Duodenal mucosa (tissue), 2 donors: ENCODE data around the gene PDE8A.

Experiments
- H3K27ac ChIP-seq: one replicate; pipeline ENCODE4 v1.7.0; 2013; ENCODE audit warnings: low read depth, low read length
- H3K27me3 ChIP-seq, 2 donors: one replicate each; pipeline ENCODE4 v1.7.0; 2013; ENCODE audit warnings: low read length in 2 of 2, control low read depth in 1 of 2; ENCODE audit not compliant: insufficient read depth in 2 of 2, control insufficient read depth in 1 of 2
- H3K36me3 ChIP-seq, 2 donors: one replicate each; pipeline ENCODE4 v1.7.0; 2013; ENCODE audit warnings: low read length in 2 of 2, control low read depth in 1 of 2; ENCODE audit not compliant: insufficient read depth in 2 of 2, control insufficient read depth in 1 of 2
- H3K4me1 ChIP-seq, 2 donors: one replicate each; pipeline ENCODE4 v1.7.0; 2013; ENCODE audit warnings: low read length in 2 of 2, control low read depth in 1 of 2; ENCODE audit not compliant: insufficient read depth in 2 of 2, control insufficient read depth in 1 of 2
- H3K4me3 ChIP-seq, 2 donors: one replicate each; pipeline ENCODE4 v1.7.0; 2013; ENCODE audit warnings: low read length in 2 of 2, low read depth in 1 of 2
- H3K9ac ChIP-seq, 2 donors: one replicate each; pipeline ENCODE4 v1.7.0; 2013; ENCODE audit warnings: low read length in 2 of 2, low read depth in 1 of 2
- H3K9me3 ChIP-seq, 2 donors: one replicate each; pipeline ENCODE4 v1.7.0; 2013; ENCODE audit warnings: low read length in 2 of 2, control low read depth in 1 of 2; ENCODE audit not compliant: control insufficient read depth in 1 of 2

Gene PDE8A

GRCh38 chr15:85021409-85021808, 39.8 kb downstream of the PDE8A start:
- Histone ChIP-seq H3K27me3 (no peaks in the 10 kb centered on the region), H3K9ac (no peak overlapping the region), H3K4me1 (peaks cover 26 to 40% of the 10 kb centered on the region in 2 donors), H3K27ac (no peak overlapping the region), H3K9me3 (no peaks in the 10 kb centered on the region), H3K4me3 (no peak overlapping the region), H3K36me3 (no peaks in the 10 kb centered on the region)

GRCh38 chr15:85022860-85023403, 41.3 kb downstream of the PDE8A start:
- H3K36me3 ChIP-seq, result no peaks in the 10 kb centered on the region
- no peak overlapping the region for H3K4me3 ChIP-seq
- H3K27me3 ChIP-seq, result no peaks in the 10 kb centered on the region
- no peaks in the 10 kb centered on the region for H3K9me3 ChIP-seq
- H3K27ac ChIP-seq, result no peak overlapping the region
- no peak overlapping the region for H3K9ac ChIP-seq
- H3K4me1 ChIP-seq, result peaks cover 37 to 53% of the 10 kb centered on the region in 2 donors

GRCh38 chr15:85024003-85024402, 42.3 kb downstream of the PDE8A start:
- no peaks in the 10 kb centered on the region for H3K9me3 ChIP-seq
- no peaks in the 10 kb centered on the region for H3K36me3 ChIP-seq
- H3K4me1 ChIP-seq, result peaks cover 41 to 63% of the 10 kb centered on the region in 2 donors
- no peaks in the 10 kb centered on the region for H3K27me3 ChIP-seq
- H3K4me3 ChIP-seq, result no peak overlapping the region
- H3K9ac ChIP-seq, result no peak overlapping the region
- H3K27ac ChIP-seq, result no peak overlapping the region

- Histone ChIP-seq H3K9me3 (no peaks in the 10 kb centered on the region), H3K36me3 (no peaks in the 10 kb centered on the region), H3K27ac (no peak overlapping the region), H3K9ac (no peak overlapping the region), H3K4me1 (peaks cover 48 to 70% of the 10 kb centered on the region in 2 donors), H3K4me3 (no peak overlapping the region), H3K27me3 (no peaks in the 10 kb centered on the region)
These were observed 43.1 kb downstream of the PDE8A start for GRCh38 chr15:85024509-85025336.

GRCh38 chr15:85025516-85026251, 44.0 kb downstream of the PDE8A start:
- Histone ChIP-seq H3K9me3 (no peaks in the 10 kb centered on the region), H3K36me3 (no peaks in the 10 kb centered on the region), H3K4me1 (peaks cover 57 to 80% of the 10 kb centered on the region in 2 donors), H3K27me3 (no peaks in the 10 kb centered on the region), H3K9ac (no peak overlapping the region), H3K4me3 (peak overlapping the region in 1 of 2 donors; percentile 4), H3K27ac (peak overlapping the region; percentile 3)

- peak overlapping the region in 1 of 2 donors; percentile 4 for H3K4me3 ChIP-seq
- no peaks in the 10 kb centered on the region for H3K9me3 ChIP-seq
- peaks cover 63 to 86% of the 10 kb centered on the region in 2 donors for H3K4me1 ChIP-seq
- no peak overlapping the region for H3K27ac ChIP-seq
- no peaks in the 10 kb centered on the region for H3K27me3 ChIP-seq
- no peak overlapping the region for H3K9ac ChIP-seq
- no peaks in the 10 kb centered on the region for H3K36me3 ChIP-seq
These were observed 44.8 kb downstream of the PDE8A start for GRCh38 chr15:85026304-85027032.

- no peak overlapping the region for H3K27ac ChIP-seq
- H3K9ac ChIP-seq, result no peak overlapping the region
- H3K27me3 ChIP-seq, result no peaks in the 10 kb centered on the region
- H3K4me3 ChIP-seq, result no peak overlapping the region
- no peaks in the 10 kb centered on the region for H3K36me3 ChIP-seq
- H3K4me1 ChIP-seq, result peaks cover 68 to 90% of the 10 kb centered on the region in 2 donors
- no peaks in the 10 kb centered on the region for H3K9me3 ChIP-seq
These were observed 45.4 kb downstream of the PDE8A start for GRCh38 chr15:85027033-85027380.

GRCh38 chr15:85027421-85027820, 45.8 kb downstream of the PDE8A start:
- Histone ChIP-seq H3K4me1 (peaks cover 70 to 91% of the 10 kb centered on the region in 2 donors), H3K9me3 (no peaks in the 10 kb centered on the region), H3K4me3 (no peak overlapping the region), H3K36me3 (no peaks in the 10 kb centered on the region), H3K27me3 (no peaks in the 10 kb centered on the region), H3K27ac (no peak overlapping the region), H3K9ac (no peak overlapping the region)

- H3K27ac ChIP-seq, result no peak overlapping the region
- no peak overlapping the region for H3K9ac ChIP-seq
- H3K36me3 ChIP-seq, result no peaks in the 10 kb centered on the region
- no peaks in the 10 kb centered on the region for H3K27me3 ChIP-seq
- no peak overlapping the region for H3K4me3 ChIP-seq
- no peaks in the 10 kb centered on the region for H3K9me3 ChIP-seq
- H3K4me1 ChIP-seq, result peaks cover 73 to 92% of the 10 kb centered on the region in 2 donors
These were observed 46.8 kb downstream of the PDE8A start for GRCh38 chr15:85028416-85028815.
